Ovary (tissue), 3 donors: ENCODE results near the gene BOLA3.

Experiments used
- CTCF ChIP-seq, 3 donors: fragments of 450-650 bp in 2 of 3; fragments of 200-600 bp in 1 of 3; IDR thresholded peaks; one replicate each; pipeline versions ENCODE4 v1.5.1 to v1.8.0; 2016 to 2022; ENCODE audit warnings: antibody characterized with exemption in 3 of 3, mild to moderate bottlenecking in 1 of 3
- EP300 ChIP-seq: sonication (generic); formaldehyde crosslinking; IDR thresholded peaks from one replicate; pipeline ENCODE4 v1.6.1; 2017; ENCODE audit warnings: antibody characterized with exemption
- donor health status: DM: no; HTN: no; CAD: no.

GRCh38 chr2:74188696-74189095, 41.0 kb upstream of the BOLA3 start:
- TF ChIP-seq EP300 (no peak), CTCF (IDR thresholded peaks at IDR 0.05) (no peak)
